Activated CD4-positive, alpha-beta T cell treated with anti-CD3 and anti-CD28 coated beads for 36 hours (primary cell): ENCODE data around the gene FLAD1. TPM values are rescaled to one million over a fixed set of nuclear protein-coding genes. Genes with fewer than 3 reads are reported as not detected.

Experiments
- ATAC-seq: fragments of 200-7000 bp; cut with Tn5 transposase; one replicate; pipeline ENCODE4 v1.10.0; 2021; ENCODE audit warnings: mild to moderate bottlenecking, moderate library complexity
- CTCF ChIA-PET: fragments of 350-600 bp; sonication (Branson Sonifier 250); formaldehyde crosslinking; loops from one replicate; lab custom pipeline; 2021; ENCODE audit warnings: antibody characterized with exemption; lab: Charles Lee
- POLR2A ChIA-PET: fragments of 350-600 bp; sonication (Branson Sonifier 250); formaldehyde crosslinking; loops from one replicate; lab custom pipeline; 2021; ENCODE audit warnings: antibody characterized with exemption, inconsistent platforms; lab: Charles Lee
- DNase-seq: peaks from one replicate; pipeline ENCODE4 v3.0.0-alpha.2; 2020
- H3K27ac Mint-ChIP-seq: one replicate; pipeline ENCODE4 v1.8.0; 2021; ENCODE audit warnings: mixed read lengths
- H3K27me3 Mint-ChIP-seq: one replicate; pipeline ENCODE4 v1.8.0; 2021; ENCODE audit warnings: mixed read lengths
- H3K36me3 Mint-ChIP-seq: one replicate; pipeline ENCODE4 v1.8.0; 2021; ENCODE audit warnings: low read depth, mixed read lengths
- H3K4me1 Mint-ChIP-seq: one replicate; pipeline ENCODE4 v1.8.0; 2021; ENCODE audit warnings: mixed read lengths
- H3K4me3 Mint-ChIP-seq: one replicate; pipeline ENCODE4 v1.8.0; 2021; ENCODE audit warnings: mild to moderate bottlenecking, moderate library complexity, mixed read lengths
- H3K9me3 Mint-ChIP-seq: one replicate; pipeline ENCODE4 v1.8.0; 2021; ENCODE audit warnings: low read depth, mixed read lengths
- intact Hi-C, 2 experiments: fragments of 100-400 bp; cut with DNase I in 1 of 2; cut with micrococcal nuclease in 1 of 2; formaldehyde crosslinking; loops; one replicate each; pipeline versions ENCODE4 v1.14.2 to v1.15.1; 2022 to 2024; cut with DNase I, micrococcal nuclease
- total RNA-seq, 2 experiments: library from RNA; stranded (reverse); gene quantifications; one replicate each; pipeline ENCODE4 v1.2.3, GENCODE V29; 2021

Gene FLAD1
- total RNA-seq = 10 to 100 TPM; 38.0 to 42.4 TPM

- Mint-ChIP-seq H3K27ac (no peak within 1 kb of the TSS), H3K36me3 (peaks cover 31% of the 10 kb centered on the region), H3K27me3 (no peaks in the 10 kb centered on the region), H3K4me3 (no peak within 1 kb of the TSS), H3K9me3 (no peaks in the 10 kb centered on the region), H3K4me1 (peaks cover 21% of the 10 kb centered on the region)
- ChIA-PET POLR2A (interaction anchor here (0.6 to 2.5 kb wide), 8 partner anchors 10 to 98 kb away, joined by 3 to 10 read pairs (median 4); partner anchors contain the start of gene PYGO2), CTCF (interaction anchor here (0.5 to 6.5 kb wide), 12 partner anchors 13 to 648 kb away, joined by 3 to 82 read pairs (median 4); partner anchors contain the start of genes LENEP and PBXIP1)
- intact Hi-C loops = loop anchor here (1.0 to 5.0 kb wide), 10 partner anchors 9 to 189 kb away; partner anchors contain the start of genes ADAM15 (in 2 of the 2), CKS1B (in 2 of the 2), KRTCAP2 (in 1 of the 2) and PYGO2 (in 1 of the 2)
- DNase-seq (peak; percentile 97), ATAC-seq (peak; percentile 99)
Measured at GRCh38 chr1:154982897-154983648, at the start of gene FLAD1. FLAD1 (plus strand) TSS chr1:154983344; CDS start chr1:154983695, 351 bp downstream.

- H3K27ac Mint-ChIP-seq = no peak overlapping the region
- no peaks in the 10 kb centered on the region for H3K27me3 Mint-ChIP-seq
- ChIA-PET CTCF (interaction anchor here (0.6 to 0.7 kb wide), 3 partner anchors 11 to 238 kb away, joined by 3 read pairs; partner anchors contain the start of gene KRTCAP2), POLR2A (no interaction called here)
- no peaks in the 10 kb centered on the region for H3K9me3 Mint-ChIP-seq
- H3K4me3 Mint-ChIP-seq = no peak overlapping the region
- H3K36me3 Mint-ChIP-seq = peaks cover 13% of the 10 kb centered on the region
- peaks cover 37% of the 10 kb centered on the region for H3K4me1 Mint-ChIP-seq
- no peak for DNase-seq
- intact Hi-C loops = no loop called here
- no peak for ATAC-seq
Measured at GRCh38 chr1:154934358-154934948, 48.7 kb upstream of the FLAD1 start.

GRCh38 chr1:154935749-154936554 is 47.2 kb upstream of the FLAD1 start:
- no peaks in the 10 kb centered on the region for H3K9me3 Mint-ChIP-seq
- peaks cover 48% of the 10 kb centered on the region for H3K4me1 Mint-ChIP-seq
- ATAC-seq = no peak
- POLR2A ChIA-PET = interaction anchor here (0.6 to 2.1 kb wide), 13 partner anchors 8 to 376 kb away, joined by 3 to 12 read pairs (median 4); partner anchors contain the start of genes ADAM15, CKS1B and PBXIP1
- H3K36me3 Mint-ChIP-seq = peaks cover 9% of the 10 kb centered on the region
- no peak for DNase-seq
- no peaks in the 10 kb centered on the region for H3K27me3 Mint-ChIP-seq
- peak overlapping the region; percentile 96 for H3K27ac Mint-ChIP-seq
- CTCF ChIA-PET = interaction anchor here (0.5 to 3.0 kb wide), 13 partner anchors 9 to 504 kb away, joined by 3 to 16 read pairs (median 4); partner anchors contain the start of gene SCAMP3
- intact Hi-C loops = loop anchor here (1.0 to 2.0 kb wide), 6 partner anchors 19 to 327 kb away; partner anchors contain the start of gene ADAR (in 1 of the 2)
- H3K4me3 Mint-ChIP-seq = peak overlapping the region; percentile 95

DNA sequence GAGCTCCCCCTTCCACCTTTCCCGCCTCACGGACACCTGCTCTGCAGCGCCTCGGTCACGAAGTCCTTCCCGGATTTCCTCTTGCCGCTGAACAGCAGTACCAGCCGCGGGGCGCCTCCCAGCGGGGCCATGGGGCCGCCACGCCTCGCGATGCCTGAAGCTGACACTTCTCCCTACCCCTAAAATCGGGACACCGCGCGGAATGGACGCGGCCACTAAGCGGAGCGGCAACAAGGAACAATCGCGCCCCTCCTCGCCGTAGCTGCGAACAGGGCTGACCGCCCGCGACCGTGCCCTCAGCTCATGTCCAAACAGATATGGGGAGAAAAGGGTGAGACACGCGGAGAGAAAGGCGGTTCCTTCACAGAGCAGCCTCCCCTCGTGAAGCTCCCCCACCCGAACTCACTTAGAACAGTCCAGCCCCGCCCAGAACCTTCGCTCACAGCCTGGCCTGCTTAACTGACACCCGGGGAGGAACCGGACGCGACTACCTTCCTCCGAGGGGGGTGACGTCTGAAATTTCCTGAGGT is 46.5 kb upstream of the FLAD1 start, which contains the start of gene PMVK:
TSS of gene PMVK (minus strand) at position 165 of the 530 bp plus-strand sequence. CDS start at position 131, 34 bp downstream.
- DNase-seq (peak; percentile 97), ATAC-seq (peak; percentile 80)
- Mint-ChIP-seq H3K36me3 (peaks cover 7% of the 10 kb centered on the region), H3K27ac (peak within 1 kb of the TSS; percentile 96), H3K4me1 (peaks cover 54% of the 10 kb centered on the region), H3K27me3 (no peaks in the 10 kb centered on the region), H3K4me3 (peak within 1 kb of the TSS; percentile 95), H3K9me3 (no peaks in the 10 kb centered on the region)
- ChIA-PET POLR2A (interaction anchor here (0.6 to 2.1 kb wide), 14 partner anchors 8 to 377 kb away, joined by 3 to 12 read pairs (median 4); partner anchors contain the start of genes ADAM15, CKS1B and PBXIP1), CTCF (interaction anchor here (0.5 to 3.0 kb wide), 14 partner anchors 9 to 504 kb away, joined by 3 to 16 read pairs (median 4); partner anchors contain the start of gene KRTCAP2)
- intact Hi-C loops = loop anchor here (1.0 to 2.0 kb wide), 16 partner anchors 18 to 378 kb away; partner anchors contain the start of genes ADAR (in 2 of the 2), CKS1B (in 2 of the 2), ADAM15 (in 1 of the 2) and PYGO2 (in 1 of the 2)

- DNase-seq = peak; percentile 94
- peak; percentile 78 for ATAC-seq
- intact Hi-C loops = loop anchor here (1.0 to 2.0 kb wide), 14 partner anchors 17 to 379 kb away; partner anchors contain the start of genes ADAR (in 2 of the 2), CKS1B (in 2 of the 2), ADAM15 (in 1 of the 2) and PYGO2 (in 1 of the 2)
- Mint-ChIP-seq H3K36me3 (peaks cover 7% of the 10 kb centered on the region), H3K27ac (peak overlapping the region; percentile 96), H3K4me1 (peaks cover 62% of the 10 kb centered on the region), H3K27me3 (no peaks in the 10 kb centered on the region), H3K4me3 (peak overlapping the region; percentile 95), H3K9me3 (no peaks in the 10 kb centered on the region)
- ChIA-PET POLR2A (interaction anchor here (0.6 to 2.1 kb wide), 8 partner anchors 9 to 378 kb away, joined by 3 to 12 read pairs (median 6); partner anchors contain the start of genes ADAM15, CKS1B and PBXIP1), CTCF (interaction anchor here (0.6 to 3.0 kb wide), 16 partner anchors 8 to 378 kb away, joined by 3 to 16 read pairs (median 4); partner anchors contain the start of genes ADAM15, FLAD1 and KRTCAP2)
Measured at GRCh38 chr1:154937085-154937987, 45.8 kb upstream of the FLAD1 start.

DNA sequence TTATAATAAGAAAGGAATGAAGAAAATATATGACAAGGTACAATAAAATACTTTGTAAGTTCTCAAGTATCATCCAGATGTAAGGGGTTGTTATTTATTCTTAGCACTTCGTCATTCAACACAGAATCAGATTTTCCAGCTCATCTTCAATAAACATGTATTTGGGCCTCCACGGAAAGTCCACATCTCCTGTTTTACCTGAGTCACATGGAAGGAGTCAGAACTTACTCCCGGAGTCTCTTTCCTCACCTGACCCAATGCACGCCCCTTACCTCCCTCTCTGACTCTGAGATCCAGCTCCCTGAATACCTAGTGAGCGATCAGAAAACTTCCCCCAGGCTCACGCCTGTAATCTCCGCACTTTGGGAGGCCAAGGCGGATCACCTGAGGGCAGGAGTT is 45.2 kb upstream of the FLAD1 start:
- intact Hi-C loops = loop anchor here (1.0 to 2.0 kb wide), 14 partner anchors 17 to 380 kb away; partner anchors contain the start of genes ADAR (in 2 of the 2), CKS1B (in 2 of the 2), ADAM15 (in 1 of the 2) and PYGO2 (in 1 of the 2)
- Mint-ChIP-seq H3K27me3 (no peaks in the 10 kb centered on the region), H3K4me1 (peaks cover 68% of the 10 kb centered on the region), H3K9me3 (no peaks in the 10 kb centered on the region), H3K4me3 (peak overlapping the region; percentile 95), H3K27ac (peak overlapping the region; percentile 96), H3K36me3 (peaks cover 7% of the 10 kb centered on the region)
- ATAC-seq (no peak), DNase-seq (no peak)
- ChIA-PET POLR2A (interaction anchor here (0.5 to 2.1 kb wide), 3 partner anchors 36 to 379 kb away, joined by 3 to 12 read pairs (median 7); partner anchors contain the start of gene CKS1B), CTCF (interaction anchor here (0.6 to 3.0 kb wide), 7 partner anchors 45 to 378 kb away, joined by 3 to 16 read pairs (median 3); partner anchors contain the start of genes ADAM15 and FLAD1)

DNA sequence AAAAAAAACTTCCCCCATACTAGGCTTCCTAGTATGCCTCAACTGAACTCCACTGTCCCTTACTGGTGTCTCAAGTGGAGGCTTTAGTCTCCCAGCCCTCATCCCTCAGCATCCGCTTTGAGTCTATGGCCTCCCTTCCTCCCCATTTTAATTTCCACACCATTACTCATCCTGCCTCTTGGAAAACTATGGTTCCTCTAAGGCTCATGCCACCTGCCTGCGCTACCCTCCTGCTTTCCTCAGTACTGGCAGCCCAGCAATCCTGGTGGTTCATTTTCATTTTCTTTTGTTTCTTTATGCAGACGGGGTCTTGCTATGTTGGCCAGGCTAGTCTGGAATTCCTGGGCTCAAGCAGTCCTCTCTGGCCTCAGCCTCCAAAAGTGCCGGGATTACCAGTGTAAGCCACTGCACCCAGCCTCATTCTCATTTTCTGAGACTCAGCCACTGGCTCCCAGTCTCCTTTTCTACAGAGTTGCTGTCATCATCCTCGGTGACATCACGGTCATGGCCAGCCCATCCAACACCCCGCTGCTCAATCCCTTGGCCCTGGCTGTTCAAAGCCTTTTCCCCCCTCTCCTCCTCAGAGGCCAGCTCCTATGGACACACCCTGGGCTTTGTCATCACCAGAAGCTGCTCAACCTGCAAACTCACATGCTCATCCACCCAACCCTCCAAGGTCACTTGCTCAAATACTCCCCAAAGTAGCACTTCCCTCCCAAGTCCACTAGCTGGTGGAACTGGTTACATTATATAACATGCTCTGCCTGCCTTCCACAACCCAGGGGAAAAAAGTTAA is 44.3 kb upstream of the FLAD1 start:
- intact Hi-C loops = no loop called here
- no peaks in the 10 kb centered on the region for H3K27me3 Mint-ChIP-seq

GRCh38 chr1:154940213-154940560 is 43.0 kb upstream of the FLAD1 start:
- ChIA-PET POLR2A (no interaction called here), CTCF (interaction anchor here (0.7 to 1.3 kb wide), 9 partner anchors 59 to 192 kb away, joined by 3 to 5 read pairs (median 3); no protein-coding TSS in a partner anchor)
- intact Hi-C loops = no loop called here
- H3K27me3 Mint-ChIP-seq = no peaks in the 10 kb centered on the region
- no peaks in the 10 kb centered on the region for H3K9me3 Mint-ChIP-seq
- ATAC-seq (no peak), DNase-seq (no peak)
- no peak overlapping the region for H3K4me3 Mint-ChIP-seq
- peak overlapping the region; percentile 80 for H3K27ac Mint-ChIP-seq
- H3K36me3 Mint-ChIP-seq = peaks cover 5% of the 10 kb centered on the region
- peaks cover 73% of the 10 kb centered on the region for H3K4me1 Mint-ChIP-seq

More for the DNA sequence above, 44.3 kb upstream of the FLAD1 start:
- Mint-ChIP-seq H3K9me3 (no peaks in the 10 kb centered on the region), H3K4me3 (peak overlapping the region; percentile 33), H3K27ac (peak overlapping the region; percentile 96), H3K36me3 (peaks cover 7% of the 10 kb centered on the region), H3K4me1 (peaks cover 76% of the 10 kb centered on the region)
- no peak for ATAC-seq
- ChIA-PET CTCF (interaction anchor here (0.6 to 1.7 kb wide), 7 partner anchors 45 to 379 kb away, joined by 3 to 5 read pairs (median 3); partner anchors contain the start of genes ADAM15 and FLAD1), POLR2A (interaction anchor here (0.5 kb wide), 1 partner anchor 206 kb away, joined by 7 read pairs; no protein-coding TSS in a partner anchor)
- DNase-seq = no peak
